HFF-Myc (cell line): ENCODE measurements around the gene TMEM116.
"Not testable (repeated sequence)": the region's sequence is repeated elsewhere in the genome, so short reads cannot be mapped to it uniquely, and the experiment has no call there.

Experiments
- DNase-seq: peaks from one replicate; pipeline ENCODE4 v3.0.0-alpha.2; 2011; ENCODE audit warnings: low read depth; ENCODE audit errors: extremely low read depth
- H3K4me3 ChIP-seq: replicated peaks from 2 replicates; pipeline ENCODE4 v1.5.1; 2011; ENCODE audit warnings: low read depth, mild to moderate bottlenecking, control low read depth, low read length
- CTCF ChIP-seq: IDR thresholded peaks from 2 replicates; pipeline ENCODE4 v1.5.1; 2012; ENCODE audit warnings: mild to moderate bottlenecking, low read depth, low read length, control low read depth; ENCODE audit errors: missing control alignments

TMEM116 gene

DNA sequence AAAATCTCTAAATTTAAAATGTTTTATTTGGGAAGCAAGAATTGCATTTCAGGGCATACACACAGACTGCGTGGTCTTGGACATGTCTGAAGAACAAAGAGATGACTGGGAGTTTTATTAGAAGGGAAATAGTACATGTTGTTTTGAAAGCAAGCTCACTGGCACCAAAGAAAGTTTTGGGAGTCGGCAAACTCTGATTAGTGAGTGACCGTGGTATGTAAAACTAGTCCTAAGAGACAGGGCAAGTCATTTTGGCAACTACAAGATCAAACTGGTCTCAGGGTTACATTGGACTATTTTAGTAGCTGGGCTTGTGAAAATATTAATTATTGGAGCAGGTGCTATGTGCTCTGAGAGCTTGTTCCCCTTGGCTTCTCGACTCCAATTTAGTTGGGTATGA is 14.9 kb downstream of the TMEM116 start:
- no peak for TF ChIP-seq CTCF
- no peak for DNase-seq
- no peak overlapping the region for H3K4me3 ChIP-seq

- no peak for TF ChIP-seq CTCF
- no peak overlapping the region for H3K4me3 ChIP-seq
- DNase-seq, result no peak
These were observed 15.7 kb downstream of the TMEM116 start for GRCh38 chr12:111997300-111997699.

- no peak for DNase-seq
- H3K4me3 ChIP-seq, result no peak overlapping the region
- TF ChIP-seq CTCF, result no peak
These were observed 17.0 kb downstream of the TMEM116 start for GRCh38 chr12:111995782-111996480.

DNA sequence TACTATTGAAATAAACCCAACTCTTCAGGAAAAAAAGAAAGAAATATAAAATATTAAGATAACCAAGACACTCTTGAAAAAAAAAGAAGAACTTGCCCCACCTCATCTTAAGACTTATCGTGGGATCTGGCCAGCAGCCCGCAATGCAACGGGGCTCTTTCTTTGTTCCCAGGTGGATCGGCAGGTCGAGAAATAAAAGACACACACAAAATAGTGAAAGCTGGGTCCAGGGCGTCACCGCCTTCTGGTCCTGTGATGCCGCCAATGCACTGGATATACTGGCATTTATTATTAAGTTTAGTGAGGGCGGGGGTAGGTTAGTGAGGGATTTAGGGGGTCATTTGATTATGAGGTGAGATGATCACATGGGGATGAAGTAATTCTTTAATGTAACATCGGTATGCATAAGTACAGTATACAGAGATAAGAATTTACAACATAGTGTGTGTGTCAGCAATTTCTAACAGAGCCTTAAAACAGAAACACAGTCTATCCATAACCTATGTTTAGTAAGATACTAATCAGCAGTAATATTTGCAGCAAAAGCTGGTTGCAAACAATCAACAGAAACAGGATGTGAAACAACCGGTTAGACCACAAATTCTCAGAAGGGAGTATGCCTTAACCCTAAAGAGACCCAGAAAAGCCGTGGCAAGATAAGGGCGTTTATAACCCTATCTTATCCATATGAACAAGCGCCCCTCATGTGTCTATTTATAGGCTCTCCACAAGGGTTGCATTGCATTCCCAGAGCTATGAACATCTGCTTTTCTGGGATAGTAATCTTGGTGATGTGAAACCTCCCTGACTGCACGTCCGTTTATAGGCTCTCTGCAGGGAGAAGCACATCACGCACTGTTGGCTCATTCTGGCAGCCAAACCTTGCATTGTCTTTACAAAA is 18.5 kb downstream of the TMEM116 start:
- H3K4me3 ChIP-seq, DNase-seq: not testable (repeated sequence)

DNA sequence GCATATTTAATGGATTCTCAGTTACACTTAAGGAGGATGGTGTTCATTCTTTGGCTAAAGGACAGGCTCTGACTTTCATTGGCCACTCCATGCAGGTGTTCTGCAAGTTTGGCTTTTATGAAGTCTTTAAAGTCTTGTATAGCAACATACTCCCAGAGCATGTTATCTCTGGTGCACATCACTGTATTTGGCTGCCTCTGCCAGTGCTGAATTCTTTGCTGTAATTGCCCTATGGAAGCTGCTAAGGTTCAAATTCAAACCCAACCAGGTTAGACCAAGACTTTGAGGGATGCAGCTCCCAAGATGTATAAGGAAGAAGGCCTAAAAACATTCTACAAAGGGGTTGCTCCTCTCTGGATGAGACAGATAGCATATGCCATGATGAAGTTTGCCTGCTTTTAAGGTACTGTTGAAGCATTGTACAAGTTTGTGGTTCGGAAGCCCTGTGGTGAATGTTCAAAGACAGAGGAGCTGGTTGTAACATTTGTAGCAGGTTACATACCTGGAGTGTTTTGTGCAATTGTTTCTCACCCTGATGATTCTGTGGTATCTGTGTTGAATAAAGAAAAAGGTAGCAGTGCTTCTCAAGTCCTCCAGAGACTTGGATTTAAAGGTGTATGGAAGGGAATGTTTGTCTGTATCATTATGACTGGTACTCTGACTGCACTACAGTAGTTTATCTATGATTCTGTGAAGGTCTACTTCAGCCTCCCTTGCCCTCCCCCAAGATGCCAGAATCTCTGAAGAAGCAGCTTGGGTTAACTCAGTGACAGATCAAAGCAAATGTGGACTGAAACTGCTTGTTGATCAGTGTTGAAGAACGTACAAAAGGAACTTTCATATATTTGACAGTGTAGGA is 19.4 kb downstream of the TMEM116 start:
- no peak for TF ChIP-seq CTCF
- DNase-seq, result no peak
- no peak overlapping the region for H3K4me3 ChIP-seq

GRCh38 chr12:111992464-111992863 is 20.5 kb downstream of the TMEM116 start:
- no peak overlapping the region for H3K4me3 ChIP-seq
- no peak for DNase-seq
- TF ChIP-seq CTCF, result no peak

- no peak overlapping the region for H3K4me3 ChIP-seq
- DNase-seq, result no peak
- no peak for TF ChIP-seq CTCF
These were observed 21.0 kb downstream of the TMEM116 start for GRCh38 chr12:111991946-111992345.
